Measurements from ENCODE around the gene COL4A4. TPM values are rescaled to one million over a fixed set of nuclear protein-coding genes. Genes with fewer than 3 reads are reported as not detected.

Gene COL4A4
- total RNA-seq, 3 donors from 2014 or later (not counting 1 experiment from before 2014, with no cell fraction given): 0.31 to 2.3 (median 0.88) TPM

- Mint-ChIP-seq H3K27me3 (ENCODE audit: low read depth in 2 of 2) (peaks cover 17 to 31% of the 10 kb centered on the region in 2 donors), H3K4me1 (no peaks in the 10 kb centered on the region), H3K27ac (no peak overlapping the region), H3K4me3 (no peak overlapping the region), H3K9me3 (no peaks in the 10 kb centered on the region), H3K36me3 (no peaks in the 10 kb centered on the region)
- WGBS (ENCODE audit: insufficient coverage): 89% methylated on average over 3 of the region's 3 CpGs
- no peak for ATAC-seq
- Histone ChIP-seq H3K9me3 (ENCODE audit: control insufficient read depth, insufficient read depth, low read length) (no peaks in the 10 kb centered on the region), H3K36me3 (ENCODE audit: control insufficient read depth, insufficient read depth, low read length) (no peaks in the 10 kb centered on the region), H3K27ac (ENCODE audit: low read length) (no peak overlapping the region), H3K4me1 (ENCODE audit: control insufficient read depth, insufficient read depth, low read length) (no peaks in the 10 kb centered on the region), H3K4me3 (ENCODE audit: low read length) (no peak overlapping the region), H3K27me3 (ENCODE audit: control insufficient read depth, insufficient read depth, low read length) (no peaks in the 10 kb centered on the region)
- intact Hi-C loops (cut with micrococcal nuclease): no loop called here
- DNase-seq: no peak
- no peak for TF ChIP-seq CTCF (IDR thresholded peaks at IDR 0.05)
Observed at GRCh38 chr2:227022608-227023007, 141.4 kb downstream of the COL4A4 start.

- H3K9me3 ChIP-seq (ENCODE audit: control insufficient read depth, insufficient read depth, low read length): no peaks in the 10 kb centered on the region
- no peak overlapping the region for H3K4me3 ChIP-seq (ENCODE audit: low read length)
- H3K4me3 Mint-ChIP-seq: no peak overlapping the region
- H3K27me3 Mint-ChIP-seq (ENCODE audit: low read depth in 2 of 2): peaks cover 24 to 40% of the 10 kb centered on the region in 2 donors
- H3K27me3 ChIP-seq (ENCODE audit: control insufficient read depth, insufficient read depth, low read length): no peaks in the 10 kb centered on the region
- H3K36me3 Mint-ChIP-seq: no peaks in the 10 kb centered on the region
- H3K27ac Mint-ChIP-seq: no peak overlapping the region
- DNase-seq (no peak), ATAC-seq (no peak)
- TF ChIP-seq CTCF (IDR thresholded peaks at IDR 0.05): no peak
- H3K36me3 ChIP-seq (ENCODE audit: control insufficient read depth, insufficient read depth, low read length): no peaks in the 10 kb centered on the region
- intact Hi-C loops (cut with micrococcal nuclease): no loop called here
- H3K27ac ChIP-seq (ENCODE audit: low read length): no peak overlapping the region
- 56% methylated on average over 2 of the region's 2 CpGs for WGBS (ENCODE audit: insufficient coverage)
- no peaks in the 10 kb centered on the region for H3K9me3 Mint-ChIP-seq
- no peaks in the 10 kb centered on the region for H3K4me1 ChIP-seq (ENCODE audit: control insufficient read depth, insufficient read depth, low read length)
- H3K4me1 Mint-ChIP-seq: peaks cover 0 to 5% of the 10 kb centered on the region in 2 donors
Observed at GRCh38 chr2:227020416-227020815, 143.6 kb downstream of the COL4A4 start.

- H3K4me3 Mint-ChIP-seq: no peak overlapping the region
- H3K9me3 Mint-ChIP-seq: no peaks in the 10 kb centered on the region
- Histone ChIP-seq H3K9me3 (ENCODE audit: control insufficient read depth, insufficient read depth, low read length) (no peaks in the 10 kb centered on the region), H3K36me3 (ENCODE audit: control insufficient read depth, insufficient read depth, low read length) (no peaks in the 10 kb centered on the region), H3K4me1 (ENCODE audit: control insufficient read depth, insufficient read depth, low read length) (no peaks in the 10 kb centered on the region), H3K4me3 (ENCODE audit: low read length) (no peak overlapping the region), H3K27me3 (ENCODE audit: control insufficient read depth, insufficient read depth, low read length) (no peaks in the 10 kb centered on the region), H3K27ac (ENCODE audit: low read length) (no peak overlapping the region)
- intact Hi-C loops (cut with micrococcal nuclease): no loop called here
- ATAC-seq (no peak), DNase-seq (no peak)
- no peak overlapping the region for H3K27ac Mint-ChIP-seq
- H3K36me3 Mint-ChIP-seq: no peaks in the 10 kb centered on the region
- TF ChIP-seq CTCF (IDR thresholded peaks at IDR 0.05): no peak
- WGBS (ENCODE audit: insufficient coverage): 91% methylated on average over 4 of the region's 4 CpGs
- H3K4me1 Mint-ChIP-seq: peaks cover 0 to 5% of the 10 kb centered on the region in 2 donors
- H3K27me3 Mint-ChIP-seq (ENCODE audit: low read depth in 2 of 2): peaks cover 27 to 43% of the 10 kb centered on the region in 2 donors
Observed at GRCh38 chr2:227016894-227017293, 147.1 kb downstream of the COL4A4 start.

- TF ChIP-seq CTCF (IDR thresholded peaks at IDR 0.05): no peak
- ATAC-seq (no peak), DNase-seq (no peak)
- Mint-ChIP-seq H3K4me1 (peaks cover 0 to 5% of the 10 kb centered on the region in 2 donors), H3K27me3 (ENCODE audit: low read depth in 2 of 2) (peaks cover 16 to 26% of the 10 kb centered on the region in 2 donors), H3K36me3 (no peaks in the 10 kb centered on the region), H3K9me3 (no peaks in the 10 kb centered on the region), H3K27ac (no peak overlapping the region), H3K4me3 (no peak overlapping the region)
- H3K27me3 ChIP-seq (ENCODE audit: control insufficient read depth, insufficient read depth, low read length): no peaks in the 10 kb centered on the region
- whole genome bisulfite sequencing (ENCODE audit: insufficient coverage): 91% methylated on average over 6 of the region's 8 CpGs
- no peaks in the 10 kb centered on the region for H3K36me3 ChIP-seq (ENCODE audit: control insufficient read depth, insufficient read depth, low read length)
- H3K4me3 ChIP-seq (ENCODE audit: low read length): no peak overlapping the region
- intact Hi-C loops (cut with micrococcal nuclease): no loop called here
- H3K27ac ChIP-seq (ENCODE audit: low read length): no peak overlapping the region
- H3K9me3 ChIP-seq (ENCODE audit: control insufficient read depth, insufficient read depth, low read length): no peaks in the 10 kb centered on the region
- H3K4me1 ChIP-seq (ENCODE audit: control insufficient read depth, insufficient read depth, low read length): no peaks in the 10 kb centered on the region
Observed at GRCh38 chr2:227013881-227014280, 150.1 kb downstream of the COL4A4 start.
